HCT116 (cell line): ENCODE measurements around the gene MGME1. TPM values are rescaled to one million over a fixed set of nuclear protein-coding genes. Genes with fewer than 3 reads are reported as not detected.
"Not testable (repeated sequence)": the region's sequence is repeated elsewhere in the genome, so short reads cannot be mapped to it uniquely, and the experiment has no call there.

ENCODE experiments used
- ATAC-seq: fragments of 200-7000 bp; cut with Tn5 transposase; 2 replicates; pipeline ENCODE4 v1.9.1; 2020; ENCODE audit warnings: mild to moderate bottlenecking, moderate library complexity
- BruUV-seq: library from RNA; stranded (reverse); fragments of 400-500 nt; replicated peaks from 2 replicates; lab custom pipeline; 2021; lab: Mats Ljungman, UMichigan
- CTCF ChIA-PET: fragments of 300-600 bp; sonication (Branson Sonifier 250); formaldehyde crosslinking; loops from one replicate; lab custom pipeline; 2021; ENCODE audit warnings: antibody characterized with exemption; lab: Charles Lee
- POLR2A ChIA-PET: fragments of 300-600, 350-600 bp; sonication (Branson Sonifier 250); formaldehyde crosslinking; loops from one replicate; lab custom pipeline; 2021; ENCODE audit warnings: antibody characterized with exemption; lab: Charles Lee
- RAD21 ChIA-PET, 2 experiments: fragments of 300-600 bp; sonication (Branson Sonifier 250); formaldehyde crosslinking; loops; one replicate each; lab custom pipeline; 2023; ENCODE audit warnings: low total read pairs in 2 of 2; ENCODE audit not compliant: uncharacterized antibody in 2 of 2, unreplicated experiment in 2 of 2, low non-redundant PET in 1 of 2; lab: Charles Lee
- DNase-seq: peaks from one replicate; pipeline ENCODE4 v3.0.0-alpha.2; 2010; ENCODE audit warnings: low read depth, low spot score
- H2AFZ ChIP-seq: fragments of 200-600 bp; shearing (Covaris generic), sonication (generic); 2 replicates; pipeline ENCODE4 v1.6.1; 2017; ENCODE audit warnings: low read depth, mixed run types, mixed read lengths, antibody characterized with exemption, low read length; ENCODE audit not compliant: poor library complexity, severe bottlenecking
- H3K27ac ChIP-seq: 2 replicates; pipeline ENCODE4 v1.5.1; 2012; ENCODE audit warnings: low read depth, low read length
- H3K27me3 ChIP-seq: fragments of 200-600 bp; sonication (generic); 2 replicates; pipeline ENCODE4 v1.6.1; 2016; ENCODE audit warnings: mixed run types, low read length, mixed read lengths; ENCODE audit not compliant: insufficient read depth
- H3K36me3 ChIP-seq, 2 experiments: fragments of 200-500 bp in 1 of 2; fragments of 200-600 bp in 1 of 2; sonication (Bioruptor generic) in 1 of 2; sonication (generic) in 1 of 2; 2 replicates each; pipeline versions ENCODE4 v1.5.1 to v1.6.1; 2014 to 2016; ENCODE audit warnings: low read length in 2 of 2, inconsistent platforms in 1 of 2, mixed read lengths in 1 of 2, mixed run types in 1 of 2; ENCODE audit not compliant: insufficient read depth in 2 of 2, control insufficient read depth in 1 of 2
- H3K4me1 ChIP-seq, 2 experiments: fragments of 200-600 bp in 1 of 2; sonication (generic) in 1 of 2; 2 replicates each; pipeline versions ENCODE4 v1.5.1 to v1.6.1; 2012 to 2017; ENCODE audit warnings: low read length in 2 of 2, inconsistent platforms in 1 of 2, mild to moderate bottlenecking in 1 of 2, mixed read lengths in 1 of 2, mixed run types in 1 of 2, moderate library complexity in 1 of 2; ENCODE audit not compliant: insufficient read depth in 2 of 2, control insufficient read depth in 1 of 2
- H3K4me2 ChIP-seq: fragments of 200-600 bp; sonication (generic); 2 replicates; pipeline ENCODE4 v1.6.1; 2017; ENCODE audit warnings: mixed run types, low read length, mixed read lengths
- H3K4me3 ChIP-seq, 2 experiments: fragments of 200-600 bp in 1 of 2; sonication (generic) in 1 of 2; replicated peaks in 1 of 2; 2 replicates each; pipeline ENCODE4 v1.5.1; 2011 to 2016; ENCODE audit warnings: low read length in 2 of 2, control low read depth in 1 of 2, low read depth in 1 of 2, mild to moderate bottlenecking in 1 of 2, mixed read lengths in 1 of 2, mixed run types in 1 of 2
- H3K79me2 ChIP-seq: fragments of 200-600 bp; sonication (generic); 2 replicates; pipeline ENCODE4 v1.6.1; 2017; ENCODE audit warnings: mild to moderate bottlenecking, mixed run types, low read length, moderate library complexity, mixed read lengths; ENCODE audit not compliant: insufficient read depth
- H3K9ac ChIP-seq: fragments of 200-600 bp; sonication (generic); 2 replicates; pipeline ENCODE4 v1.6.1; 2016; ENCODE audit warnings: low read length, mixed read lengths
- H3K9me2 ChIP-seq: fragments of 200-600 bp; sonication (generic), shearing (Covaris generic); 2 replicates; pipeline ENCODE4 v1.6.1; 2017; ENCODE audit warnings: mixed run types, mild to moderate bottlenecking, moderate library complexity; ENCODE audit not compliant: insufficient read depth
- H3K9me3 ChIP-seq, 2 experiments: fragments of 200-500 bp in 1 of 2; fragments of 200-600 bp in 1 of 2; sonication (Bioruptor generic) in 1 of 2; sonication (generic) in 1 of 2; 2 replicates each; pipeline ENCODE4 v1.6.1; 2014 to 2017; ENCODE audit warnings: low read length in 2 of 2, mixed read lengths in 2 of 2, inconsistent platforms in 1 of 2, low read depth in 1 of 2, mild to moderate bottlenecking in 1 of 2, mixed run types in 1 of 2, moderate library complexity in 1 of 2; ENCODE audit not compliant: control insufficient read depth in 1 of 2, insufficient read depth in 1 of 2
- H4K20me1 ChIP-seq: fragments of 200-600 bp; sonication (generic), shearing (Covaris generic); 2 replicates; pipeline ENCODE4 v1.6.1; 2017; ENCODE audit warnings: mixed run types, mild to moderate bottlenecking, moderate library complexity; ENCODE audit not compliant: insufficient read depth
- CBX3 ChIP-seq: IDR thresholded peaks from 2 replicates; pipeline ENCODE4 v1.6.1; 2012; ENCODE audit warnings: low read depth
- EGR1 ChIP-seq: IDR thresholded peaks from 2 replicates; pipeline ENCODE4 v1.6.1; 2012; ENCODE audit warnings: low read depth
- ELF1 ChIP-seq: IDR thresholded peaks from 2 replicates; pipeline ENCODE4 v1.6.1; 2012; ENCODE audit warnings: low read depth, borderline replicate concordance
- EZH2phosphoT487 ChIP-seq: fragments of 200-600 bp; IDR thresholded peaks from 2 replicates; pipeline ENCODE4 v1.6.1; 2018; ENCODE audit warnings: antibody characterized with exemption, borderline replicate concordance
- FOSL1 ChIP-seq: IDR thresholded peaks from 2 replicates; pipeline ENCODE4 v1.6.1; 2012; ENCODE audit warnings: low read depth
- JUND ChIP-seq: IDR thresholded peaks from 2 replicates; pipeline ENCODE4 v1.6.1; 2012
- POLR2A ChIP-seq: IDR thresholded peaks from 2 replicates; pipeline ENCODE4 v1.7.0; 2011; ENCODE audit warnings: borderline replicate concordance; ENCODE audit not compliant: insufficient read depth, insufficient read length; ENCODE audit errors: extremely low read depth
- POLR2AphosphoS5 ChIP-seq: IDR thresholded peaks from 2 replicates; pipeline ENCODE4 v1.6.1; 2011; ENCODE audit warnings: mild to moderate bottlenecking, low read depth, low read length, moderate library complexity
- RAD21 ChIP-seq: IDR thresholded peaks from 2 replicates; pipeline ENCODE4 v1.6.1; 2012; ENCODE audit warnings: low read depth, mild to moderate bottlenecking
- SIN3A ChIP-seq: IDR thresholded peaks from 2 replicates; pipeline ENCODE4 v1.6.1; 2012; ENCODE audit warnings: low read depth
- SP1 ChIP-seq: IDR thresholded peaks from 2 replicates; pipeline ENCODE4 v1.6.1; 2012; ENCODE audit warnings: low read depth
- SRF ChIP-seq: IDR thresholded peaks from 2 replicates; pipeline ENCODE4 v1.6.1; 2012; ENCODE audit warnings: low read depth
- YY1 ChIP-seq: IDR thresholded peaks from 2 replicates; pipeline ENCODE4 v1.6.1; 2011; ENCODE audit warnings: low read length, low read depth, moderate library complexity, mild to moderate bottlenecking; ENCODE audit not compliant: insufficient replicate concordance; ENCODE audit errors: extremely low read depth
- ZFX ChIP-seq: fragments of 450-650 bp; IDR thresholded peaks from 2 replicates; pipeline ENCODE4 v1.6.1; 2017
- ZNF274 ChIP-seq: fragments of 200-500 bp; sonication (Bioruptor generic); IDR thresholded peaks from 2 replicates; pipeline ENCODE4 v1.6.1; 2014; ENCODE audit warnings: mild to moderate bottlenecking, low read depth, low read length, inconsistent platforms
- intact Hi-C: fragments of 100-400 bp; cut with micrococcal nuclease; formaldehyde crosslinking; loops from 2 replicates; pipeline ENCODE4 v1.10.0; 2022
- total RNA-seq: library from RNA; stranded (reverse); gene quantifications from one replicate; pipeline ENCODE4 v1.2.1, GENCODE V29; 2021; ENCODE audit not compliant: unreplicated experiment
- TF ChIP-seq, protein P1 (sequence below): IDR thresholded peaks from 2 replicates; pipeline ENCODE4 v1.6.1; 2012
- TF ChIP-seq, protein P2 (sequence below): IDR thresholded peaks from 2 replicates; pipeline ENCODE4 v1.6.1; 2012
- TF ChIP-seq, protein P3 (sequence below): IDR thresholded peaks from 2 replicates; pipeline ENCODE4 v1.6.1; 2011; ENCODE audit warnings: mild to moderate bottlenecking, low read length, moderate library complexity; ENCODE audit not compliant: insufficient replicate concordance; ENCODE audit errors: extremely low read depth

Gene MGME1
- total RNA-seq, 1 experiment from 2014 or later: 37.1 TPM

DNA sequence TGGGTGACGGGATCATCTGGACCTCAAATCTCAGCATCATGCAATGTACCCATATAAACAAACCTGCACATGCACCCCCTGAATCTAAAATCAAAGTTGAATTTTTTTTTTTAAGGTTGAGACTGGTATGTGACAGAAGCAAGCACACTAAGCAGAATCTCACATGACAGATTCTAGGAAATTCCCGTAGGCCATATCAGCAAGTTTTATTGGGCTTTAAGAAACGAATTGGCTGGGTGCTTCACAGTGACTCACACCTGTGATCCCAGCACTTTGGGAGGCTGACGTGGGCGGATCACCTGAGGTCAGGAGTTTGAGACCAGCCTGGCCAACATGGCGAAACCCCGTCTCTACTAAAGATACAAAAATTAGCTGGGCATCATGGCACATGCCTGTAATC is 58.2 kb downstream of the MGME1 start:
- BruUV-seq, POLR2A ChIA-PET, H3K4me3 ChIP-seq, H3K4me1 ChIP-seq, H3K27ac ChIP-seq, CTCF ChIA-PET, RAD21 ChIA-PET, H3K79me2 ChIP-seq, H3K36me3 ChIP-seq, DNase-seq, H2AFZ ChIP-seq, intact Hi-C loops, H3K9me3 ChIP-seq, H3K9ac ChIP-seq, H3K4me2 ChIP-seq, H3K27me3 ChIP-seq, H3K9me2 ChIP-seq, ATAC-seq, H4K20me1 ChIP-seq: not testable (repeated sequence)
- TF ChIP-seq EGR1: 0 out of 2 replicates have a peak, but pooled peaks have one; percentile 9

DNA sequence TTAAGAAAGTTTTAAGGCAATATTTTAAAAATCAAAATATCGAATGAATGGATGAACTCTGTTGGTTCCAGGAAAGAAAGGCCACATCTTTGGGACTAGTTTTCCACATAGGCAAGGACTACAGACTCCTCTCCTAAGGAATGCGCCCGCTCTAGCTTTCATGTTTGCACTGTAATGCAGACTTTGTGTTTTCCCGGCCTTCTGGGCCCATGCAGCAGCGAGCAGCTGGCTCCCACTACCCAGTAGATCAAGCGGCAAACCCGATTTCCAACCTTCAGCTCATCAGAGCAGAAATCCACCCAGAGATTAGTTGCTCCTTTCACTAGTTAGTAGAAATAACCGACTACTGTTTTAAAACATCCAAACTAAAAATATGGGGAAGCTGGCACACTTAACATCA is 61.2 kb downstream of the MGME1 start:
- Histone ChIP-seq H3K79me2 (no peaks in the 10 kb centered on the region), H3K36me3 (no peaks in the 10 kb centered on the region), H3K4me2 (no peak overlapping the region), H3K27me3 (no peaks in the 10 kb centered on the region), H3K9me2 (no peaks in the 10 kb centered on the region), H3K4me3 (no peak overlapping the region), H3K9me3 (no peaks in the 10 kb centered on the region), H3K27ac (no peak overlapping the region), H3K9ac (no peak overlapping the region), H2AFZ (no peak overlapping the region), H4K20me1 (no peaks in the 10 kb centered on the region), H3K4me1 (peaks cover 0 to 3% of the 10 kb centered on the region in 2 experiments; a peak in 1 of 4 replicates)
- POLR2A ChIA-PET: no interaction called here
- RAD21 ChIA-PET: no interaction called here
- no TSS peak for BruUV-seq
- ATAC-seq (no peak), DNase-seq (no peak)
- intact Hi-C loops: no loop called here
- CTCF ChIA-PET: no interaction called here
- TF ChIP-seq YY1 (no peak), RAD21 (no peak), POLR2A (no peak), POLR2AphosphoS5 (no peak), FOSL1 (no peak), ELF1 (no peak), EZH2phosphoT487 (no peak), SRF (no peak), EGR1 (no peak), ZFX (no peak), CBX3 (no peak), SP1 (no peak), JUND (no peak), SIN3A (no peak), ZNF274 (no peak)
- TF ChIP-seq, protein P1, sequence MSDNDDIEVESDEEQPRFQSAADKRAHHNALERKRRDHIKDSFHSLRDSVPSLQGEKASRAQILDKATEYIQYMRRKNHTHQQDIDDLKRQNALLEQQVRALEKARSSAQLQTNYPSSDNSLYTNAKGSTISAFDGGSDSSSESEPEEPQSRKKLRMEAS: no peak
- TF ChIP-seq, protein P2, sequence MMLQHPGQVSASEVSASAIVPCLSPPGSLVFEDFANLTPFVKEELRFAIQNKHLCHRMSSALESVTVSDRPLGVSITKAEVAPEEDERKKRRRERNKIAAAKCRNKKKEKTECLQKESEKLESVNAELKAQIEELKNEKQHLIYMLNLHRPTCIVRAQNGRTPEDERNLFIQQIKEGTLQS: no peak
- TF ChIP-seq, protein P3, sequence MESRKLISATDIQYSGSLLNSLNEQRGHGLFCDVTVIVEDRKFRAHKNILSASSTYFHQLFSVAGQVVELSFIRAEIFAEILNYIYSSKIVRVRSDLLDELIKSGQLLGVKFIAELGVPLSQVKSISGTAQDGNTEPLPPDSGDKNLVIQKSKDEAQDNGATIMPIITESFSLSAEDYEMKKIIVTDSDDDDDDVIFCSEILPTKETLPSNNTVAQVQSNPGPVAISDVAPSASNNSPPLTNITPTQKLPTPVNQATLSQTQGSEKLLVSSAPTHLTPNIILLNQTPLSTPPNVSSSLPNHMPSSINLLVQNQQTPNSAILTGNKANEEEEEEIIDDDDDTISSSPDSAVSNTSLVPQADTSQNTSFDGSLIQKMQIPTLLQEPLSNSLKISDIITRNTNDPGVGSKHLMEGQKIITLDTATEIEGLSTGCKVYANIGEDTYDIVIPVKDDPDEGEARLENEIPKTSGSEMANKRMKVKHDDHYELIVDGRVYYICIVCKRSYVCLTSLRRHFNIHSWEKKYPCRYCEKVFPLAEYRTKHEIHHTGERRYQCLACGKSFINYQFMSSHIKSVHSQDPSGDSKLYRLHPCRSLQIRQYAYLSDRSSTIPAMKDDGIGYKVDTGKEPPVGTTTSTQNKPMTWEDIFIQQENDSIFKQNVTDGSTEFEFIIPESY: no peak
